OCI-LY7 (cell line): ENCODE measurements around the gene TRIP10. TPM values are rescaled to one million over a fixed set of nuclear protein-coding genes. Genes with fewer than 3 reads are reported as not detected.

Source experiments
- BruUV-seq: library from RNA; stranded (reverse); fragments of 400-500 nt; replicated peaks from 2 replicates; lab custom pipeline; 2021; lab: Mats Ljungman, UMichigan
- CTCF ChIA-PET: fragments of 300-600 bp; sonication (Branson Sonifier 250); formaldehyde crosslinking; loops from one replicate; lab custom pipeline; 2022; ENCODE audit warnings: antibody characterized with exemption; ENCODE audit not compliant: unreplicated experiment; lab: Charles Lee
- POLR2A ChIA-PET: fragments of 300-600 bp; sonication (Branson Sonifier 250); formaldehyde crosslinking; loops from one replicate; lab custom pipeline; 2022; ENCODE audit warnings: antibody characterized with exemption; lab: Charles Lee
- DNase-seq: peaks from one replicate; pipeline ENCODE4 v3.0.0-alpha.2; 2015; ENCODE audit warnings: low spot score
- H2AFZ ChIP-seq: fragments of 200-600 bp; sonication (generic), shearing (Covaris generic); 2 replicates; pipeline ENCODE4 v1.6.1; 2014; ENCODE audit warnings: mild to moderate bottlenecking, antibody characterized with exemption, low read length, moderate library complexity
- H3K27ac ChIP-seq: fragments of 200-600 bp; sonication (generic); 2 replicates; pipeline ENCODE4 v1.5.1; 2014; ENCODE audit warnings: mixed run types, low read depth, mild to moderate bottlenecking, moderate library complexity, low read length, inconsistent platforms; ENCODE audit not compliant: poor library complexity, severe bottlenecking
- H3K36me3 ChIP-seq: fragments of 200-600 bp; sonication (generic); 2 replicates; pipeline ENCODE4 v1.6.1; 2014; ENCODE audit warnings: mild to moderate bottlenecking, antibody characterized with exemption, low read length, moderate library complexity, mixed read lengths; ENCODE audit not compliant: insufficient read depth
- H3K4me1 ChIP-seq: fragments of 200-600 bp; sonication (generic); 2 replicates; pipeline ENCODE4 v1.5.1; 2014; ENCODE audit warnings: mild to moderate bottlenecking, low read length; ENCODE audit not compliant: insufficient read depth, poor library complexity, severe bottlenecking
- H3K4me2 ChIP-seq: fragments of 200-600 bp; sonication (generic); 2 replicates; pipeline ENCODE4 v1.6.1; 2014; ENCODE audit warnings: mild to moderate bottlenecking, low read length
- H3K4me3 ChIP-seq: fragments of 200-600 bp; sonication (generic); 2 replicates; pipeline ENCODE4 v1.5.1; 2014; ENCODE audit warnings: mild to moderate bottlenecking, low read depth, low read length; ENCODE audit not compliant: poor library complexity, severe bottlenecking
- H3K79me2 ChIP-seq: fragments of 200-600 bp; sonication (generic); 2 replicates; pipeline ENCODE4 v1.6.1; 2016; ENCODE audit warnings: low read depth, mild to moderate bottlenecking, low read length, moderate library complexity, mixed read lengths; ENCODE audit not compliant: insufficient read depth
- H3K9me2 ChIP-seq: fragments of 200-600 bp; sonication (generic); 2 replicates; pipeline ENCODE4 v1.6.1; 2016; ENCODE audit warnings: mild to moderate bottlenecking, low read length, mixed read lengths; ENCODE audit not compliant: insufficient read depth
- H3K9me3 ChIP-seq: fragments of 200-600 bp; sonication (generic); 2 replicates; pipeline ENCODE4 v1.6.1; 2014; ENCODE audit warnings: mild to moderate bottlenecking, mixed run types, low read length, mixed read lengths
- H4K20me1 ChIP-seq: fragments of 200-600 bp; sonication (generic); 2 replicates; pipeline ENCODE4 v1.6.1; 2014; ENCODE audit warnings: mild to moderate bottlenecking, antibody characterized with exemption, low read length, moderate library complexity, mixed read lengths; ENCODE audit not compliant: insufficient read depth
- EZH2phosphoT487 ChIP-seq: fragments of 200-600 bp; sonication (generic); IDR thresholded peaks from 2 replicates; pipeline ENCODE4 v1.6.1; 2018; ENCODE audit warnings: low read depth, borderline replicate concordance, mild to moderate bottlenecking, mixed run types, antibody characterized with exemption, low read length, moderate library complexity, mixed read lengths
- intact Hi-C: fragments of 100-400 bp; cut with micrococcal nuclease; formaldehyde crosslinking; loops from one replicate; pipeline ENCODE4 v1.10.0; 2022; ENCODE audit not compliant: unreplicated experiment
- total RNA-seq, 2 experiments: library from RNA; depleted of rRNA in 1 of 2; stranded (reverse); fragments of >200 nt in 1 of 2; shearing (Covaris generic) in 1 of 2; gene quantifications; 2 replicates each; pipeline ENCODE4 v1.2.3, GENCODE V29; 2014 to 2022
- TF ChIP-seq, protein P1 (sequence below): fragments of 200-600 bp; sonication (generic); conservative IDR thresholded peaks from 2 replicates; pipeline ENCODE4 v1.5.1; 2014; ENCODE audit warnings: mild to moderate bottlenecking, antibody characterized with exemption, low read length, moderate library complexity, mixed read lengths

Gene TRIP10
- total RNA-seq, 2 experiments from 2014 or later = 16.1 to 19.9 TPM

DNA sequence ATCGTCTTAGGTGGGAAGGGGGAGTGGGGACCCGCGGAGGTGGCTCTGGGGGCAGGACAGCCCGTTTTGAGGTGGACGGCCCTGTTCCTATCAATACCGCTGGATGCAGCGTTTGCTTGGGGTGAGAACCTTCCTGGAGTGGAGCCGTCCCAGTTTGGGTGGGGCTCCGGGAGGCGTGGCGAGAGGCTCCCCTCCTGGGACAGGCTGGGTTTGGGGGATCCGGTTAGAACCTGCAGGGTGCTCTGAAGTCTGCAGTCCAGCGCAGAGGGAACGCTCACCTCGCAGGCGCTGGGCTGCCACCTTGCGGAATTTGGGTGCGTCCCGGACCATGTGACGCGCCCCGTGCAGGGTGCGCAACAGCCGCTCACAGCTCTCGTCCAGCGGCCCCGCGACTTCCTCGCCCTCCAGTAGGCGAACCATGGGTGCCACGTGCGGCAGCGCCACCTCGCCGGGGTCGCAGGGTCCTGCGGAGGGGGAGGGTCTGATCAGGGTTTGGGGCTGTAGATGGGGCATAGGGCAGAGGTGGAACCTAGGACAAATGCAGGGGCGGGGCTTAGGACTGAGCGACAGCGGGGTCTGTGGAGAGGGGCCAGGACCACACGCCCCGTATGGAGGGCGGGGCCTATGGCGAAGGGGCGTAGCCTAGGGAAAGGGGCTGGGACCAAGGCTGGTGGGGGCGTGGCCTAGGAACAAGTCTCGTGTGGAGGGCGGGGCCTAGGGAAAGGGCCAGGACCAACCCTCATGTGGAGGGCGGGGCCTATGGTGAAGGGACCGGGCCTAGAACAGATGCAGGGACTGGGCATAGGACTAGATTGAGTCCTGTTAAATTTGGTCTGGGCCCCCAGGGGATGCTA is 13.9 kb downstream of the TRIP10 start:
- peak overlapping the region; percentile 63 for H3K4me3 ChIP-seq
- CTCF ChIA-PET = no interaction called here
- POLR2A ChIA-PET = no interaction called here
- no peaks in the 10 kb centered on the region for H3K9me3 ChIP-seq
- no peaks in the 10 kb centered on the region for H4K20me1 ChIP-seq
- peaks cover 12% of the 10 kb centered on the region for H3K4me1 ChIP-seq
- peaks cover 28% of the 10 kb centered on the region for H3K36me3 ChIP-seq
- no peaks in the 10 kb centered on the region for H3K79me2 ChIP-seq
- H3K9me2 ChIP-seq = no peaks in the 10 kb centered on the region
- peak overlapping the region; percentile 66 for H2AFZ ChIP-seq
- H3K4me2 ChIP-seq = peak overlapping the region; percentile 75
- peak; percentile 99 for DNase-seq
- no peak for TF ChIP-seq EZH2phosphoT487
- TF ChIP-seq, protein P1, sequence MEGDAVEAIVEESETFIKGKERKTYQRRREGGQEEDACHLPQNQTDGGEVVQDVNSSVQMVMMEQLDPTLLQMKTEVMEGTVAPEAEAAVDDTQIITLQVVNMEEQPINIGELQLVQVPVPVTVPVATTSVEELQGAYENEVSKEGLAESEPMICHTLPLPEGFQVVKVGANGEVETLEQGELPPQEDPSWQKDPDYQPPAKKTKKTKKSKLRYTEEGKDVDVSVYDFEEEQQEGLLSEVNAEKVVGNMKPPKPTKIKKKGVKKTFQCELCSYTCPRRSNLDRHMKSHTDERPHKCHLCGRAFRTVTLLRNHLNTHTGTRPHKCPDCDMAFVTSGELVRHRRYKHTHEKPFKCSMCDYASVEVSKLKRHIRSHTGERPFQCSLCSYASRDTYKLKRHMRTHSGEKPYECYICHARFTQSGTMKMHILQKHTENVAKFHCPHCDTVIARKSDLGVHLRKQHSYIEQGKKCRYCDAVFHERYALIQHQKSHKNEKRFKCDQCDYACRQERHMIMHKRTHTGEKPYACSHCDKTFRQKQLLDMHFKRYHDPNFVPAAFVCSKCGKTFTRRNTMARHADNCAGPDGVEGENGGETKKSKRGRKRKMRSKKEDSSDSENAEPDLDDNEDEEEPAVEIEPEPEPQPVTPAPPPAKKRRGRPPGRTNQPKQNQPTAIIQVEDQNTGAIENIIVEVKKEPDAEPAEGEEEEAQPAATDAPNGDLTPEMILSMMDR = peak; percentile 84
- intact Hi-C loops = loop anchor here (1.0 kb wide), 2 partner anchors 15 to 110 kb away; no protein-coding TSS in a partner anchor
- H3K27ac ChIP-seq = peak overlapping the region; percentile 50
- BruUV-seq = no TSS peak

DNA sequence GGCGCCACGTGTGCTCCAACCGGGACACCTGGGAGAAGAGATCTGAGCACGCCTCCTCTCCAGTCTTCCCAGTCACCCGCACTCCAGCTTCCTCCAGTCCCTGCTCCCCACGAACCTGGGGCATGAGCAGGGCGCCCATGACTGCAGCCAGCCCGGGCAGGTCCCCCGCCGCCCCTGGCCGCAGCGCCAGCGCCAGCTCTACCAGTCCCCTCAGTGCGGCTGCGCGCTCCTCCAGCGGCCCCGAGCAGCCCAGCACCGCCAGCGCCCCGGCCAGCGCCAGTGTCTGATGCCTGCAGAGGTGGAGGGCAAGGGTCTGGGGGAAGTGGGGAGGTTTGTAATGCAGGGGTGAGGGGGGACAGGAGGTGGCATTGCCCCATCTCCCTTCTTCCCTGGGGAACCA is 14.7 kb downstream of the TRIP10 start:
- BruUV-seq = no TSS peak
- H3K79me2 ChIP-seq = no peaks in the 10 kb centered on the region
- peaks cover 28% of the 10 kb centered on the region for H3K36me3 ChIP-seq
- CTCF ChIA-PET = no interaction called here
- no peak for DNase-seq
- H2AFZ ChIP-seq = no peak overlapping the region
- H3K4me3 ChIP-seq = peak overlapping the region; percentile 63
- intact Hi-C loops = no loop called here
- no peaks in the 10 kb centered on the region for H3K9me3 ChIP-seq
- no peaks in the 10 kb centered on the region for H3K9me2 ChIP-seq
- no peak overlapping the region for H3K27ac ChIP-seq
- no peaks in the 10 kb centered on the region for H4K20me1 ChIP-seq
- POLR2A ChIA-PET = no interaction called here
- peaks cover 12% of the 10 kb centered on the region for H3K4me1 ChIP-seq
- TF ChIP-seq, protein P1 = no peak
- TF ChIP-seq EZH2phosphoT487 = no peak
- no peak overlapping the region; the same call in 1 of the 2 replicates for H3K4me2 ChIP-seq
